Colon (tissue), 2 donors: ENCODE data around the gene TCHP.
"Not testable (repeated sequence)": the region's sequence is repeated elsewhere in the genome, so short reads cannot be mapped to it uniquely, and the experiment has no call there.

Experiments used
- FAIRE-seq: peaks from 2 replicates; lab custom pipeline; 2012; peaks lifted over from hg19 to GRCh38; lab: Jason Lieb, UNC
- donor health status: control.
- donor health status: control.

TCHP gene

GRCh38 chr12:109899783-109900751 is at the start of gene TCHP:
Gene TCHP, plus strand, starts transcription at chr12:109900274. Its CDS starts 2,753 bp downstream, at chr12:109903027.
- no peak for FAIRE-seq

DNA sequence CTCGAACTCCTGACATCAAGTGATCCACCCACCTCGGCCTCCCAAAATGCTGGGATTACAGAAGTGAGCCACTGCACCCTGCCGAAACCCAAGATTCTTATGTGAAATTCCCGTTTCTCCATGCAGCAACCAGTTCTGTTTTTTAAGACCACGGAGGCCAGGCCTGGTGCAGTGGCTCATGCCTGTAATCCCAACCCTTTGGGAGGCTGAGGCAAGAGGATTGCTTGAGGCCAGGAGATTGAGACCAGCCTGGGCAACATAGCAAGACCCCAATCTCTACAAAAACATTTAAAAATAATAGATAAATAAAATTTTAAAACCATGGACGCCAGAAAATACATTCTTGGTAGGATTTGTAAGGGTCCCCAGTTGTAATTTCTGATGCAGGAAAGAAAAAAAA is 49.6 kb upstream of the TCHP start:
- FAIRE-seq, result not testable (repeated sequence)

DNA sequence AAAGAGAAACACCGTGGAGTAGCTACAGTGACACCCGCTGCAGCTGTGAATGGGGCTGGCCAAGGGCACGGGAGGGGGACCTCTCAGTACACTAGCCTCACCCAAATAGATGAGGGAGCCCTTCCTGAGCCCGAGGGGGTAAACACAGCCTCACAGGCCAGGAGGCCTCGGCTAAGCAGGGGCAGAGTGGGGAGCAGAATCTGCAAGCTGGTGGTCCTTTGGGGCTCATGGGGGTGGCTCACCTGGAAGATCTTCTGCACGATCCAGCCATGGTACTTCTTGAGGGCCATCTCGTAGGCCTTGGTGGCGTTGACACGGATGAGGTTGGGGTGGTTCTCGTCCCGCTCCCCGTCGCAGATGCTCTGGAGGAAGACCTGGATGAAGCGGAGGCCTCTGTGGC is 44.7 kb upstream of the TCHP start:
- FAIRE-seq, result no peak

DNA sequence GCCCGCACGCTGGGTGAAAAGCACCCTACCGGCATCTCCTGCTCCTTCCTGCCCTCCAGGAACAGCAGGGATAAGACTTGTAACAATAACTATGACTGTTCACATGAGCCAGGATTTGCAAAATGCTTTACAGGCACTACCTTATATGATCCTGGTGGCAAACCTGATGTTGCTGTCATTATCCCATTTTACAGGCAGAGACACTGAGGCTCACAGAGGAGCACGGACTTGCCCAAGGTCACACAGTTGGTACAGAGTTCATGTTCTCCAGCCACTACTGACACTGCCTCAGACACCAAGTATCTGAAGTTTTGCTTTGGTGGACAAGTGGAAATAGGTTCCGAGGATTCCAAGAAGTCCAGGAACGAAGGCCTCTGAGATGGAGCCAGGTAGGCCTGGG is 42.4 kb upstream of the TCHP start:
- no peak for FAIRE-seq

- no peak for FAIRE-seq
Observed at GRCh38 chr12:109858764-109859163, 41.3 kb upstream of the TCHP start.

- no peak for FAIRE-seq
Observed at GRCh38 chr12:109860977-109861376, 39.1 kb upstream of the TCHP start.

- no peak for FAIRE-seq
Observed at GRCh38 chr12:109861689-109862314, 38.3 kb upstream of the TCHP start.

- FAIRE-seq, result not testable (repeated sequence)
Observed at GRCh38 chr12:109862491-109862890, 37.6 kb upstream of the TCHP start.

- no peak for FAIRE-seq
Observed at GRCh38 chr12:109863847-109864712, 36.0 kb upstream of the TCHP start.

DNA sequence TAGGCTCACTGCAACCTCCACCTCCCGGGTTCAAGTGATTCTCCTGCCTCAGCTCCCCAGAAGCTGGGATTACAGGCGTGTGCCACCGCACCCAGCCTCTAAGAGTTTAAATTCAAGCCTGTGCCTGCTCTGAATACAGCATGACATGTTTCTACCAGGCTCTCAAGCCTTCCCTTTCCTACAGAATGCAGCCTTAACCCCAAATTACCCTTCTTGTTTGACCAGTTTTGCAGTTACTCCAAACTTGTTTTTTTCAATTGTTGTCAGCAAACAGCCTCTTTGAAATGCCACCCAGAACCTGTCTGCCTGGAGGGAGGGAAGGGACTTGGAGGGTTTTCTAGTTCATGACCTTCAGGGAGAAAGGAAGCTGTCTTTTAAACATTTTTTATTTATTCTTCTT is 35.2 kb upstream of the TCHP start:
- FAIRE-seq, result no peak

DNA sequence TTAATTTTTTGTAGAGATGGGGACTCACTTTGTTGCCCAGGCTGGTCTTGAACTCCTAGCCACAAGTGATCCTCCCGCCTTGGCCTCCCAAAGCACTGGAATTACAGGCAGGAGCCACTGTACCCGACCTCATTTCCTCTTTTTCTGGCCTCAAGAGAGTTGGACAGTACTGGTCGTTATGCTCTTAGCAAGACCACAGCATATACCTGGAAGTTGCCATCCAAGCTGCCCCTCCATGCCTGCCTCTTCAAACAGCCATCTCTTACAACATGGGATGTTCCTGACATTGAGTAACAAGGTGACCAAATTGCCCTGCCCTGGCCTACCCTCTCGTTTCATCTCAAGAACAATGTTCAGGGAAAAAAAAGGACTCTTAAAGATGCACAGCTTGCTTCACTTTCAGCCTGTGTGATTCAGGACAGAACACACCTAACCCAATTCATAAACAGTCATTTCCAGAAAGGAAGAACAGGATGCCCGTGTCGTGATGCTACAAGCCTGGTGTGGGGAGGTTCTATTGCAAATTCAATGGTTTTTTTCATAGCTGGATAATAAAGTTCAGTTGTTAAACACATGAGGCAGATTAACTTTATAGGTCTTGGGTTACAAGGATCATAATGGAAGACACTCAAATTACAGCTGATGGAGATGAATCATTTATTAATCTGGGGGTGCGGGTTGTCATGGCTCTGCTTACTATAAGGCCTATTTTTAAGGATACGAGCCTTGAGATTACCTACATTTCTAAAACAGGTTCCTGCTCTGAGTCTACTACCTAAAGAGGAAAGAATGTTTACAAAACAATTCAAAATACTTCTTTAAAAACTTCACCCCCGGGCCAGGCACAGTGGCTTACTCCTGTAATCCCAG is 31.7 kb upstream of the TCHP start:
- no peak for FAIRE-seq

DNA sequence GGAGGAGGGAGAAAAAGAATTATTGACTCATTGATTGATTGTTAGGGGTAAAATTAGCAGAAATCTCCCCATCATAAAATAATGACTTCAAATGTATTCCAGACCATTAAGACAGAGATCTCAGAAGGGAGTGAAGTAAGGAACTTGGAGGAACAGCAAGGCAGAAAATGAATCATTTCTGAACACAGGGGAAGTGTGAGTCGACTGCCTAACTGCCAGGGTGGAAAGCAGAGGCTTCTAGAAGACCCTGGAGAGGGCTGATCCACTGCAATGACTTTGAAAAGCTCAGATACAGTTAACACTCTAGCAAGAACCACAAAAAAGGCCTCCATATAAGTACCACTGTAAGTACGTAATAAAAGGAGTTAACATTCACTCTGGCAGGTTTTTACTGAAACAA is 29.4 kb upstream of the TCHP start:
- no peak for FAIRE-seq

DNA sequence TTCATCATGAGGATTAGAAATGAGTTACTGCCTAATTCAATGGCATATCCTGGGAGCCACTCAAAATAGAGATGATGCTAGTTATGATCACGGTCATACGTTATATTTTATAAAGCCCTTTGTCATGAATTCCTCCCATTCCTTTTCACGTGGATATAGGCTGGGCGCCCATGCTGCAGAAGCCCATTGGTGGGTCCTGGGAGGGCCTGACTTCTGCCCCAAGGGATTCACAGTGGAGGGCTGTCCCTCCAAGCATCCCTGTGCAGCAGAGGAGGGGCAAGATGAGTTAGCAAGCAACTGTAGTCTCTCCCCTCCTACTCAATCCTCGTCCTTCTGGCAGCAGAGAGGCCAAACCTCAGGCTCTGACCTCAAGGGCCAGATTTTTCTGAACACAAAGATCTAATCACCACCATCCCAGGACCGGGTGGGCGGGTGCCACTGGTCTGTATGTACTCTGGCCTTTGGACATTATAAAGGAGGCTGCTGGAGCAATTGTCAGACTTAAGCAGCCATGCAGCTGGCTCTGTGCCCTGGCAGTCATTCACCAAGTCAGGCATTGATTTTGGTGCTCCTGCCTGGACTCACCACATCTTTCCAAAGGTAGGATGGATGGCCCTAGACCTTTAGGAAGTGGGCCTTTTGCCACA is 28.3 kb upstream of the TCHP start:
- no peak for FAIRE-seq

GRCh38 chr12:109873653-109874052 is 26.4 kb upstream of the TCHP start:
- FAIRE-seq, result no peak

- no peak for FAIRE-seq
Observed at GRCh38 chr12:109875572-109876131, 24.4 kb upstream of the TCHP start.

DNA sequence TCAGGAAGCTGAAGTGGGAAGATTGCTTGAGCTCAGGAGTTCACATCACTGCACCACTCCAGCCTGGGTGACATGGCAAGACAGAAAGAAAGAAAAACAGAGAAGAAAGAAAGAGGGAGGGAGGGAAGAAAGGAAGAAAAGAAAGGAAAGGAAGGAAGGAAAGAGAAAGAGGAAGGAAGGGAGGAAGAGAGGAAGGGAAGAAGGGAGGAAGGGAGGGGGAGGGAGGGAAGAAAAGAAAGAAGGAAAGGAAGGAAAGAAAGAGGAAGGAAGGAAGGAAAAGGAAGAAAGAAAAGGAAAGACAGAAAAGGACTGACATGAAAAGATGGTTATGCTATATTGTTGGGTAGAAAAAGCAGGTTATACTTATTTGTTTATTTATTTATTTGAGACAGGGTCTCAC is 23.7 kb upstream of the TCHP start:
- no peak for FAIRE-seq

DNA sequence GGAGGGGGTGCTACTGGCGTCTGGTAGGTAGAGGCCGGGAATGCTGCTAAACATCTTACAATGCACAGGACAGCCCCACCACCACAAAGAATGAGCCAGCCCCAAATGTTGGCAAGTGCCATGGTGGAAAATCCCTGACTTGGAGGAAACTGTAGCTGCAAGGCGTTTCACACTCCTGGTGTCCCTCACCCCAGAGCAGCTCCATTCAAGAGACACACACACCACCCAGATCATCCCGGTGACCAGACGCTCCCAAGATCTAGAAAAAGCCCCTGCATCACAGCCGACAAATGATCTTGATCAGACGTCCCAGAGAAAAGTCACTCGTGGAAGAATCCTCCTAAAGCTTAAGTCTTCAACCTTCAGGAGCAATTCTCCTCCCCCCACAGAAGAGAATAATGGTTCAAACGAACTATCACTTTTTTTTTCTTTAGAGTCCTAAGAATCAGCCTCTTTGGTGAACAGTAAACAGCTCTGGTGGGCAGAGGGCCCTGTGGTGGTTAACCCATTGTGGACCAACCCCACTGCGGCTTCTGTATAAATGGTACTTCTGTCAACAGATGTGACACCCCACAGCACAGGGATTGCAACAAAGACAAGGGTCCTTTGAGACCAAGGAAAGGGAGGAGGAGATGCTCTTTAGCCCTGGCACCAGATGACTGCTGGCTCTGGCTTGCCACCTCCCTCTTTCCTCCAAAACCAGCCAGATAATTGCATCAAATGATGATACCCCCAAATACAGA is 22.4 kb upstream of the TCHP start:
- FAIRE-seq, result no peak

DNA sequence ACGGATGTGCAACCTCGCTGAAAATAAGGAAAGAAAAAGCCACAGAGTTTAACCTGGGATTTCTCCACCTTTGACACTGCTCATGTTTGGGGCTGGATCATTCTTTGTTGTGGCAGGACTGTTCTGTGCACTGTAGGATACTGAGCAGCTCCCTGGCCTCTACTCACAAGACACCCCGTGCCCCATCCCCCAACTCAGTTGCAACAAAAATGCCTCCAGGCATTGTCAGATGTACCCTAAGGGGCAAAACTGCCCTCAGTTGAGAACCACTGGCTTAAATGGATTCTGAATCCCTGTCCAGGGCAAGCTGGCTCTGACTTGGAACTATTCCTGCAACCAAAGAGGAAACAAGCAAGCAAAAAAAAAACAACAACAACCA is 21.8 kb upstream of the TCHP start:
- no peak for FAIRE-seq

DNA sequence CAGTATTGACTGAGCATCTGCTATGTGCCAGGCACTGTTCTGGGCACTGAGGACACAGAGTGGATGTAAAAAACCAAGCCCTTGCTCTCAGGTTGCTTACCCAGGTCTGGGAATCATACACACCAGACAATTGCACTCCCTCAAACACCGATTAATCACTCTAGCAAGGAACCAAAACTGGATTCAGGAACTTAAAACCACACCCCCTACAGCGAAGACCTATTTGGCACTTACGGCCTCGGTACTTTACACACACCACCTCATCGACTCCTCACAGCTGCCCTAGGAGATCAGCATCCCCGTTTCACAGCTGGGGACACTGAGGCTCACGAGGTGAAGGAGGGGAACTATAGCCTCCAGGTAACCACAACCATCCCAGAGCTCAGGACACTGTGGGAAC is 21.3 kb upstream of the TCHP start:
- FAIRE-seq, result no peak
